WTC11 (cell line): Measurements from ENCODE around the gene TTC39A.

ENCODE experiments used
- FOXP1 ChIP-seq: sonication (generic); formaldehyde crosslinking; IDR thresholded peaks from 2 replicates; pipeline ENCODE4 v1.8.0; 2022; ENCODE audit warnings: missing genetic modification reagents, mild to moderate bottlenecking, moderate library complexity, borderline replicate concordance
- MXD4 ChIP-seq: fragments of 250-450 bp; sonication (Bioruptor Pico); IDR thresholded peaks from 2 replicates; pipeline ENCODE4 v1.8.0; 2021; ENCODE audit warnings: mild to moderate bottlenecking, moderate library complexity, borderline replicate concordance
- NFYB ChIP-seq: sonication (generic); formaldehyde crosslinking; conservative IDR thresholded peaks from 2 replicates; pipeline ENCODE4 v1.8.0; 2022; ENCODE audit warnings: low read depth, missing genetic modification reagents
- NR1H2 ChIP-seq: sonication (generic); formaldehyde crosslinking; IDR thresholded peaks from 2 replicates; pipeline ENCODE4 v1.9.0; 2021; ENCODE audit warnings: mild to moderate bottlenecking, moderate library complexity, missing genetic modification reagents
- NR3C1 ChIP-seq: sonication (generic); formaldehyde crosslinking; conservative IDR thresholded peaks from 2 replicates; pipeline ENCODE4 v1.8.1; 2023; ENCODE audit warnings: low read depth, mild to moderate bottlenecking, missing genetic modification reagents
- ZNF121 ChIP-seq: sonication (generic); formaldehyde crosslinking; IDR thresholded peaks from 2 replicates; pipeline ENCODE4 v1.8.0; 2023; ENCODE audit warnings: missing genetic modification reagents
- TF ChIP-seq, protein P1 (sequence below): sonication (generic); formaldehyde crosslinking; IDR thresholded peaks from 2 replicates; pipeline ENCODE4 v1.8.1; 2022; ENCODE audit warnings: low read depth, mild to moderate bottlenecking, moderate library complexity, missing genetic modification reagents, borderline replicate concordance
- TF ChIP-seq, protein P2 (sequence below): sonication (generic); formaldehyde crosslinking; IDR thresholded peaks from 2 replicates; pipeline ENCODE4 v1.8.1; 2023; ENCODE audit warnings: mild to moderate bottlenecking, missing genetic modification reagents, moderate library complexity
- TF ChIP-seq, protein P3 (sequence below): fragments of 200-600 bp; IDR thresholded peaks from 2 replicates; pipeline ENCODE4 v1.8.0; 2022; ENCODE audit warnings: antibody characterized with exemption
- TF ChIP-seq, protein P4 (sequence below): sonication (generic); formaldehyde crosslinking; IDR thresholded peaks from 2 replicates; pipeline ENCODE4 v1.8.1; 2022; ENCODE audit warnings: low read depth, missing genetic modification reagents, borderline replicate concordance
- TF ChIP-seq, protein P5 (sequence below): sonication (generic); formaldehyde crosslinking; IDR thresholded peaks from 2 replicates; pipeline ENCODE4 v1.8.0; 2022; ENCODE audit warnings: mild to moderate bottlenecking, missing genetic modification reagents
- TF ChIP-seq, protein P6 (sequence below): sonication (generic); formaldehyde crosslinking; IDR thresholded peaks from 2 replicates; pipeline ENCODE4 v1.8.1; 2023; ENCODE audit warnings: mild to moderate bottlenecking, missing genetic modification reagents, borderline replicate concordance
- TF ChIP-seq, protein P7 (sequence below): sonication (generic); formaldehyde crosslinking; IDR thresholded peaks from 2 replicates; pipeline ENCODE4 v1.8.0; 2022; ENCODE audit warnings: mild to moderate bottlenecking, missing genetic modification reagents

DNA sequence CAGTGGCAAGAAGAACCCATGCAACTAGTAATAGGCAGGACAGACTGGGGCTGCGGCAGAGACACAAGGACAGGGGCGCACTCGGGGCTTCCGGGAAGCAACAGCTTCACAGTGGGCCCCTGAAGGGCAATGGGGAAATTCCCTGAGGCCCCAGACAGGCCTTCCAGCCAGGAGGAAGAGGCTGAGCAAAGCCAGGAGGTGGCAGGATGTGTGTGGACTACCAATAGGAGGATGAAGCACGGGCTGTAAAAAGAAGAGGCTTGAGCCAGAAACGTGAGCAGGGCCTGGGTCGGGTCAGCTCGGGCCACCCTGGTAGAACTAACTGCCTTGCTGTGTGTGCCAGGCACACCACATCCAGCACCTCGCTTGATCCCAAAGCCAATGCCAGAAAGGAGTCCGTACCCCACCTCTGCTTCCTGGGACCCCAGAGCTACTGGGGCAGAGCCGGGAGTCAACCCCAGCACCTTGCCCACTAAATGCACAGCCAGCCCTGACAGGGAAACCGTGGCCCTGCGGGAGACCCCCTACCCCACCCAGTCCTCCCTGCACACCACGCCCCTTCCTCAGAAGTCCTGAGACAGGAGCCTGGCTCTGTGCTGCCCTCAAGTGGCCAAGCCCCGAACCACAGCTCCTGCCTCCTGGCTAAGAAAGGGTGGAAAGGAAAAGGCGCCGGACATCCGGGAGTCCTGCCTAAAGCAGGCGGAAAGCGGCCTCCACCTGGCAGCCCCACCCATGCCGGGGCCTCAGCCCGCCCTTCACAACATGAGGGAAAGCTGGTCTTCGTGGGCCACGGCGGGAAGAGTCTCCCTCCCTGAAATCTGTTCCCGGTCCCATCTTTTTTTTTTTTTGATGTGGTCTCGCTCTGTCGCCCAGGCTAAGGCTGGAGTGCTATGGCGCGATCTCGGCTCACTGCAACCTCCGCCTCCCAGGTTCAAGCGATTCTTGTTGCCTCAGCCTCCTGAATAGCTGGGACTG is 33.7 kb downstream of the TTC39A start:
- TF ChIP-seq NFYB (CRISPR knock-in tag) = no peak
- TF ChIP-seq, protein P1, sequence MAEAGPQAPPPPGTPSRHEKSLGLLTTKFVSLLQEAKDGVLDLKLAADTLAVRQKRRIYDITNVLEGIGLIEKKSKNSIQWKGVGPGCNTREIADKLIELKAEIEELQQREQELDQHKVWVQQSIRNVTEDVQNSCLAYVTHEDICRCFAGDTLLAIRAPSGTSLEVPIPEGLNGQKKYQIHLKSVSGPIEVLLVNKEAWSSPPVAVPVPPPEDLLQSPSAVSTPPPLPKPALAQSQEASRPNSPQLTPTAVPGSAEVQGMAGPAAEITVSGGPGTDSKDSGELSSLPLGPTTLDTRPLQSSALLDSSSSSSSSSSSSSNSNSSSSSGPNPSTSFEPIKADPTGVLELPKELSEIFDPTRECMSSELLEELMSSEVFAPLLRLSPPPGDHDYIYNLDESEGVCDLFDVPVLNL (CRISPR knock-in tag) = no peak
- TF ChIP-seq, protein P2, sequence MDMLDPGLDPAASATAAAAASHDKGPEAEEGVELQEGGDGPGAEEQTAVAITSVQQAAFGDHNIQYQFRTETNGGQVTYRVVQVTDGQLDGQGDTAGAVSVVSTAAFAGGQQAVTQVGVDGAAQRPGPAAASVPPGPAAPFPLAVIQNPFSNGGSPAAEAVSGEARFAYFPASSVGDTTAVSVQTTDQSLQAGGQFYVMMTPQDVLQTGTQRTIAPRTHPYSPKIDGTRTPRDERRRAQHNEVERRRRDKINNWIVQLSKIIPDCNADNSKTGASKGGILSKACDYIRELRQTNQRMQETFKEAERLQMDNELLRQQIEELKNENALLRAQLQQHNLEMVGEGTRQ = no peak
- TF ChIP-seq, protein P3, sequence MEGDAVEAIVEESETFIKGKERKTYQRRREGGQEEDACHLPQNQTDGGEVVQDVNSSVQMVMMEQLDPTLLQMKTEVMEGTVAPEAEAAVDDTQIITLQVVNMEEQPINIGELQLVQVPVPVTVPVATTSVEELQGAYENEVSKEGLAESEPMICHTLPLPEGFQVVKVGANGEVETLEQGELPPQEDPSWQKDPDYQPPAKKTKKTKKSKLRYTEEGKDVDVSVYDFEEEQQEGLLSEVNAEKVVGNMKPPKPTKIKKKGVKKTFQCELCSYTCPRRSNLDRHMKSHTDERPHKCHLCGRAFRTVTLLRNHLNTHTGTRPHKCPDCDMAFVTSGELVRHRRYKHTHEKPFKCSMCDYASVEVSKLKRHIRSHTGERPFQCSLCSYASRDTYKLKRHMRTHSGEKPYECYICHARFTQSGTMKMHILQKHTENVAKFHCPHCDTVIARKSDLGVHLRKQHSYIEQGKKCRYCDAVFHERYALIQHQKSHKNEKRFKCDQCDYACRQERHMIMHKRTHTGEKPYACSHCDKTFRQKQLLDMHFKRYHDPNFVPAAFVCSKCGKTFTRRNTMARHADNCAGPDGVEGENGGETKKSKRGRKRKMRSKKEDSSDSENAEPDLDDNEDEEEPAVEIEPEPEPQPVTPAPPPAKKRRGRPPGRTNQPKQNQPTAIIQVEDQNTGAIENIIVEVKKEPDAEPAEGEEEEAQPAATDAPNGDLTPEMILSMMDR = peak; percentile 97
- TF ChIP-seq ZNF121 = no peak
- TF ChIP-seq NR3C1 (CRISPR knock-in tag) = no peak
- TF ChIP-seq, protein P4, sequence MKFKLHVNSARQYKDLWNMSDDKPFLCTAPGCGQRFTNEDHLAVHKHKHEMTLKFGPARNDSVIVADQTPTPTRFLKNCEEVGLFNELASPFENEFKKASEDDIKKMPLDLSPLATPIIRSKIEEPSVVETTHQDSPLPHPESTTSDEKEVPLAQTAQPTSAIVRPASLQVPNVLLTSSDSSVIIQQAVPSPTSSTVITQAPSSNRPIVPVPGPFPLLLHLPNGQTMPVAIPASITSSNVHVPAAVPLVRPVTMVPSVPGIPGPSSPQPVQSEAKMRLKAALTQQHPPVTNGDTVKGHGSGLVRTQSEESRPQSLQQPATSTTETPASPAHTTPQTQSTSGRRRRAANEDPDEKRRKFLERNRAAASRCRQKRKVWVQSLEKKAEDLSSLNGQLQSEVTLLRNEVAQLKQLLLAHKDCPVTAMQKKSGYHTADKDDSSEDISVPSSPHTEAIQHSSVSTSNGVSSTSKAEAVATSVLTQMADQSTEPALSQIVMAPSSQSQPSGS = no peak
- TF ChIP-seq, protein P5, sequence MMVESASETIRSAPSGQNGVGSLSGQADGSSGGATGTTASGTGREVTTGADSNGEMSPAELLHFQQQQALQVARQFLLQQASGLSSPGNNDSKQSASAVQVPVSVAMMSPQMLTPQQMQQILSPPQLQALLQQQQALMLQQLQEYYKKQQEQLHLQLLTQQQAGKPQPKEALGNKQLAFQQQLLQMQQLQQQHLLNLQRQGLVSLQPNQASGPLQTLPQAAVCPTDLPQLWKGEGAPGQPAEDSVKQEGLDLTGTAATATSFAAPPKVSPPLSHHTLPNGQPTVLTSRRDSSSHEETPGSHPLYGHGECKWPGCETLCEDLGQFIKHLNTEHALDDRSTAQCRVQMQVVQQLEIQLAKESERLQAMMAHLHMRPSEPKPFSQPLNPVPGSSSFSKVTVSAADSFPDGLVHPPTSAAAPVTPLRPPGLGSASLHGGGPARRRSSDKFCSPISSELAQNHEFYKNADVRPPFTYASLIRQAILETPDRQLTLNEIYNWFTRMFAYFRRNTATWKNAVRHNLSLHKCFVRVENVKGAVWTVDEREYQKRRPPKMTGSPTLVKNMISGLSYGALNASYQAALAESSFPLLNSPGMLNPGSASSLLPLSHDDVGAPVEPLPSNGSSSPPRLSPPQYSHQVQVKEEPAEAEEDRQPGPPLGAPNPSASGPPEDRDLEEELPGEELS = no peak
- TF ChIP-seq NR1H2 = no peak
- no peak for TF ChIP-seq FOXP1 (CRISPR knock-in tag)
- TF ChIP-seq, protein P6, sequence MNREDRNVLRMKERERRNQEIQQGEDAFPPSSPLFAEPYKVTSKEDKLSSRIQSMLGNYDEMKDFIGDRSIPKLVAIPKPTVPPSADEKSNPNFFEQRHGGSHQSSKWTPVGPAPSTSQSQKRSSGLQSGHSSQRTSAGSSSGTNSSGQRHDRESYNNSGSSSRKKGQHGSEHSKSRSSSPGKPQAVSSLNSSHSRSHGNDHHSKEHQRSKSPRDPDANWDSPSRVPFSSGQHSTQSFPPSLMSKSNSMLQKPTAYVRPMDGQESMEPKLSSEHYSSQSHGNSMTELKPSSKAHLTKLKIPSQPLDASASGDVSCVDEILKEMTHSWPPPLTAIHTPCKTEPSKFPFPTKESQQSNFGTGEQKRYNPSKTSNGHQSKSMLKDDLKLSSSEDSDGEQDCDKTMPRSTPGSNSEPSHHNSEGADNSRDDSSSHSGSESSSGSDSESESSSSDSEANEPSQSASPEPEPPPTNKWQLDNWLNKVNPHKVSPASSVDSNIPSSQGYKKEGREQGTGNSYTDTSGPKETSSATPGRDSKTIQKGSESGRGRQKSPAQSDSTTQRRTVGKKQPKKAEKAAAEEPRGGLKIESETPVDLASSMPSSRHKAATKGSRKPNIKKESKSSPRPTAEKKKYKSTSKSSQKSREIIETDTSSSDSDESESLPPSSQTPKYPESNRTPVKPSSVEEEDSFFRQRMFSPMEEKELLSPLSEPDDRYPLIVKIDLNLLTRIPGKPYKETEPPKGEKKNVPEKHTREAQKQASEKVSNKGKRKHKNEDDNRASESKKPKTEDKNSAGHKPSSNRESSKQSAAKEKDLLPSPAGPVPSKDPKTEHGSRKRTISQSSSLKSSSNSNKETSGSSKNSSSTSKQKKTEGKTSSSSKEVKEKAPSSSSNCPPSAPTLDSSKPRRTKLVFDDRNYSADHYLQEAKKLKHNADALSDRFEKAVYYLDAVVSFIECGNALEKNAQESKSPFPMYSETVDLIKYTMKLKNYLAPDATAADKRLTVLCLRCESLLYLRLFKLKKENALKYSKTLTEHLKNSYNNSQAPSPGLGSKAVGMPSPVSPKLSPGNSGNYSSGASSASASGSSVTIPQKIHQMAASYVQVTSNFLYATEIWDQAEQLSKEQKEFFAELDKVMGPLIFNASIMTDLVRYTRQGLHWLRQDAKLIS (CRISPR knock-in tag) = no peak
- TF ChIP-seq MXD4 (CRISPR knock-in tag) = no peak
- TF ChIP-seq, protein P7, sequence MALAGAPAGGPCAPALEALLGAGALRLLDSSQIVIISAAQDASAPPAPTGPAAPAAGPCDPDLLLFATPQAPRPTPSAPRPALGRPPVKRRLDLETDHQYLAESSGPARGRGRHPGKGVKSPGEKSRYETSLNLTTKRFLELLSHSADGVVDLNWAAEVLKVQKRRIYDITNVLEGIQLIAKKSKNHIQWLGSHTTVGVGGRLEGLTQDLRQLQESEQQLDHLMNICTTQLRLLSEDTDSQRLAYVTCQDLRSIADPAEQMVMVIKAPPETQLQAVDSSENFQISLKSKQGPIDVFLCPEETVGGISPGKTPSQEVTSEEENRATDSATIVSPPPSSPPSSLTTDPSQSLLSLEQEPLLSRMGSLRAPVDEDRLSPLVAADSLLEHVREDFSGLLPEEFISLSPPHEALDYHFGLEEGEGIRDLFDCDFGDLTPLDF (CRISPR knock-in tag) = no peak
